Measurements from ENCODE around the gene TM4SF5.
A peak's percentile ranks its signal among the peaks of the same experiment; 100 is the strongest.
"Not testable (repeated sequence)": the region's sequence is repeated elsewhere in the genome, so short reads cannot be mapped to it uniquely, and the experiment has no call there.

TM4SF5 gene

DNA sequence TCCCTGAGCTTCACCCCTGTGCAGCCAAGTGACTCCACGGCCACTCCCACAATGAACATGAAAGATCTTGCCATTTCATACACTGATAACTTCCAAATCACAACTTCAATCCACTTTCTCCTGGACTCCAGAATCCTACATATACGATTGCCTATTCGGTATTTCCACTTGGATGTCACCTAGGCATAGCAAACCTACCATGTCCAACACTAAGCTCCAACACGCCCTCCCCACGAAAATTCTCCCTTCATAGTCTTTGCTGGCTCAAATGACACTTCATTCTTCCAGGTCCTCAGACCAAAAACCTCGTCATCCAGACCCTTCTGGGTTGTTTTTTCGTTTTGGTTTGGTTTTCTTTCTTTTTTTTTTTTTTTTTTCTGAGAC lies 19.0 kb downstream of the TM4SF5 start:
- no peak for DNase-seq

DNA sequence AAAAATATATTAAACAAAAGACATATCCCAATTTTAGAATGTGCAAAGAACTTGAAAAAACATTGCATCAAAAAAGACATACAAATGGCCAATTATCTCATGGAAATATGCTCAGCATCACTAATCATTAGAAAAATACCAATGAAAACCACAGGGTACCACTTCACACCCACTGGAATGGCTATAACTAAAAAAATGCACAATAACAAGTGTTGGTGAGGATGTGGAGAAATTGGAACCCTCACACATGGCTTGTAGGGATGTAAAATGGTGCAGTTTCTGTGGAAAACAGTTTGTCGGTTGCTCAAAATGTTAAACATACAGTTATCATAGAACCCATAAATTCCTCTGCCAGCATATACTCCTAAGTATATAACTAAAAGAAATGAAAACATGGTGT lies 23.5 kb downstream of the TM4SF5 start:
- no peak for DNase-seq

DNA sequence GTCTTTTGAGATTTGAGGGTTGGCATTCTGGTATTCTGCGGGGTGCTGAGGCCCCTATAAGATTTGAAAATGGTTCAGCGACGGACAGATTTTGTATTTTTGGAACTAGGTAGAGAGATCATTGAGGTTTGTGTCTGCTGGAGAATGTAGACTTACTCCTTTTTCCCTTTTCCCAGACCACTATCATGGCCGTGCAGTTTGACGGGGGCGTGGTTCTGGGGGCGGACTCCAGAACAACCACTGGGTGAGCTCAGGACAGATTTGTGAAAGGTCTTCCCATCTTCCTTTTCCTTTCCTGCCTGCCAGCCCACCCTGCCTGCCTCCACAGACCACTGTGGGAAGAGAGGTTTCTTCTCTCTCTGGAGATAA lies 24.9 kb downstream of the TM4SF5 start:
- DNase-seq, result peak; percentile 8

DNA sequence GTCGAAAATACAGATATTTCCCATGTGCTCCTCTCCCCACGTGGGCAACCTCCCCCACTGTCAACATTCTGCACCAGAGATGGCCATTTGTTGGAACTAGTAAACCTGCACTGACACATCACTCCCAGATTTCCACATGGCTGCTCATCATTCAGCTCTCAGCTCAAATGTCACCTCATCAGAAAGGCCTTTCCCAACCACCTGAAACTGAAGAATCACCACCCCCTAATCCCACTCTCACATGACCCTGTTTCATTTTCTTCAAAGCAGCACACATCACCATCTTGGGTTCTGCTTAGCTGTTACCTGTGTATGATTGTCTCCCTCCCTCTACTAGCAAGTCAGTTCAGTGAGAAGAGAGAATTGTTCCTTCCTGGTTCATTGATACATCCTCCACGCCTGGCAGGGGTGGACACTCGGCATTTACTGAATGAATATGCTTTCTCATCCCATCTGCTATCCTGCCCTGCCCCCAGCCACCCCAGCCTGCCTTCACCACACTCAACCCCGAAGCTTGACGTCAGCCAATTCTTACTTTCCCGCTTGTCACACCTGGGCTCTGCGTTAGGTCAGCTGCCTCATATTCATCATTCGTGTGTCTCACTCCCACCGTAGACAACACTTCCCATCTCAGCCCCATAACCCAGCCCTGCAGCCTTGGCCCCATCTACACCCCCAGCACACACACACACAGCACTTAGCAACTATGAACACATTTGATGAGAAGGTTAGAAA lies 28.9 kb downstream of the TM4SF5 start:
- no peak for DNase-seq

DNA sequence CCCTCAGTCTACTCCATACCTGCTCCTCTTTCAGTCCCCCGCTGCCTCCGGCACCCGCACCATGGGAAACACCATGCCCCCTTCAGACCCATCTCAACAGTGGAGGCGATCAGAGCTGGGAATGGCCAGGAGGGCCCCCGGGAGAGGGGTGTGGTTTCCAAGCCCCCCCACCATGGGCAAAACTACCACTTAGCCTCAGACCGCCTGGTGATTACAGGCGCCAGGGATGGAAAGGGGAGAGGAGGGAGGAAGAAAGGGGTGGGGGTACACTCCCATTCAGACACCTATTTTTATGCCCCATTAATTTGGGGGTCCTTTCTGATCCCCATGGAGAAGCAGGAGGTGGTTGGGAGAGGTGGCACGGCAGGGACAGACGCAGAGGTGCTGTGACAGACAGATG lies 30.5 kb downstream of the TM4SF5 start, which contains the start of gene C17orf114:
TSS of gene C17orf114 (minus strand) at position 101 of the 400 bp plus-strand sequence.
- no peak for DNase-seq

DNA sequence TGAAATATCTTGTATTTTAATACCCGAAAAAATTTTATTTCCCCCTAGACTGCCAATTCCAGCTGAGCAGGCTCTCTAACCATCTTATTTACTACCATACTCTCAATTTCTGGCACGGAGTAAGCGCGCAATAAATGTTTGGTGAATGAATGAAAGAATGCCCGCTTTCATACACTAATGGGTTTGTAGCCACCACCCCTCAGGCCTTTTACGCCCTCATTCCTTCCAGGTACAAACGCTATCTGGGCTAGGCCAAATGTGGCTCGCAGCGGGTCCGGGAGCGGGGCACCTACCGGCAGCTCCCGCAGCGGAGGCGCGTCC lies 34.7 kb downstream of the TM4SF5 start:
- DNase-seq, result peak; percentile 32

DNA sequence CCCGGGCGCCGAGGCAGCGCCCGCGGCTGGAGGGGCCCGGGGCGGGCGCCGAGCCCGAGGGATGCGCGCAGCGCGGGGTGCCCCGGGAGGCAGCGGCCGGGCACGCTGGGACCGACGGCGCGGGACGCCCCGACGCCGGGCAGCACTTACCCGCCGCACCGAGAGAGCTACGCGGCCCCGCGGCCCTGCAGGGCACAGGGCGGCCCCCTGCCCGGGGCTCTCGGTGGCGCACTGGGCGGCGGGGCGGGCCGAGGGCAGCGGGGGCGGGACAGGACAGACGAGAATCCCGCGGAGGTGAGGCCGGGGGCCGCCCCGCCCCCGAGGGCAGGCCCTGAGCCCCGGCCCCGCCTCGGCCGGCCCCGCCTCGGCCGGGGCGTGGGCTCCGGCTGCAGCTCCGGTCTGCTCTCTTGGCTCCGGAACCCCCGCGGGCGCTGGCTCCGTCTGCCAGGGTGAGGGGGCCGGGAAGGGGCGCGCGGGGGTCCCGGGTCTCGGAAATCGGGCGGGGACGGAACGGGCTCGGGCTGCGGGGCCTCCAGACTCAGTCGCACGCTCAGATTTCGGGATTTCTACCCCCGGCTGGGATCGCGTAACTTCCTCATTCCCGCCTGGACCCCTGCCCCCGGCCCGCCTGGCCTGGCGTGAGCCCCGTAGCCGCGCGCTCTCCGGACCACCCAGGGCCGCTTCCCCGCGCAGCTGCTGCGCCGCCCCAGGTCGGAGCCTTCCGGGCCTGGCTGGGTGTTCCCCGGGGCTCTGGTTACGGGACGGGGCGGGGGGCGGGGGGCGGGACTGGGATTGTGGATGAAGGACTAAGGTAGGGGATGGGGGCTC lies 35.3 kb downstream of the TM4SF5 start, which contains the start of gene PLD2:
TSS of gene PLD2 (plus strand) at position 376 of the 828 bp plus-strand sequence. CDS start 621 bp downstream, outside the sequence.
- DNase-seq, result peak; percentile 66

DNA sequence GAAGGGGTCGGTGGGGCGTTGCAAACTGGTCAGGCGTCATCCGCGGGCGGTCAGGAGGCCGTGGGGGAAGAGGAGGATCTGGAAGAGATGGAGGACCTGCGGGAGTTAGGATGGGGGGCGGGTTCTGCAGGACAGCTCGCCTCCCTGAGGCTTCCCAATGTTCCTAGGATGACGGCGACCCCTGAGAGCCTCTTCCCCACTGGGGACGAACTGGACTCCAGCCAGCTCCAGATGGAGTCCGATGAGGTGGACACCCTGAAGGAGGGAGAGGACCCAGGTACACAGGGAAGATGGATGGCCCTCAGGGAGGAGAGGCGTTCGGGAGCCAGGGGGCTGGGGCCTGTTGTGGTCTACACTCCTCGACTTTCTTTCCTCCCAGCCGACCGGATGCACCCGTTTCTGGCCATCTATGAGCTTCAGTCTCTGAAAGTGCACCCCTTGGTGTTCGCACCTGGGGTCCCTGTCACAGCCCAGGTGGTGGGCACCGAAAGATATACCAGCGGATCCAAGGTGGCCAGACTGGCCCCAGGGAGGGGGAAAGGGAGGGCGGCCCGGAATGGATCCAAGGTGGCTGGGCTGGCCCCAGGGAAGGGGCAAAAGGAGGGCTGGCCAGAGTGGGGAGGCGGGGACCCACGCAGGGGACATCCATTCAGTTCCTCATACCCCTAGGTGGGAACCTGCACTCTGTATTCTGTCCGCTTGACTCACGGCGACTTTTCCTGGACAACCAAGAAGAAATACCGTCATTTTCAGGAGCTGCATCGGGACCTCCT lies 36.1 kb downstream of the TM4SF5 start:
- DNase-seq, result no peak

DNA sequence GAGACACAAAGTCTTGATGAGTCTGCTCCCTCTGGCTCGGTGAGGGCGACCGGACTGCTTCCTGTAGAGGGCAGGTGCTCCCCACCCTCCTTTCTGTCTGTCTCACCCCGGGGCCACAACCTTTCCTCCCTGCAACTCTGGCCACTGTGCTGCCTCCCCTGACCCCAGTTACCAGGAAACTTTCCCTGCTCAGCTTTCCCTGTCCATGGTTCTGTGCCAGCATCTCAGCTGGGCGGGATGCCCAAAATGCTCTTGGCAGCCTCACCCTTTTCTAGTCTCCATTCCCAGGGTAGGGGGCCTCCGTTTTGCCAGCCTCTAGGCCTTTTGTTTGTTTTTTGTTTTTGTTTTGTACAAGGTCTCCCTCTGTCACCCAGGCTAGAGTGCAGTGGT lies 36.7 kb downstream of the TM4SF5 start:
- DNase-seq, result peak; percentile 19

DNA sequence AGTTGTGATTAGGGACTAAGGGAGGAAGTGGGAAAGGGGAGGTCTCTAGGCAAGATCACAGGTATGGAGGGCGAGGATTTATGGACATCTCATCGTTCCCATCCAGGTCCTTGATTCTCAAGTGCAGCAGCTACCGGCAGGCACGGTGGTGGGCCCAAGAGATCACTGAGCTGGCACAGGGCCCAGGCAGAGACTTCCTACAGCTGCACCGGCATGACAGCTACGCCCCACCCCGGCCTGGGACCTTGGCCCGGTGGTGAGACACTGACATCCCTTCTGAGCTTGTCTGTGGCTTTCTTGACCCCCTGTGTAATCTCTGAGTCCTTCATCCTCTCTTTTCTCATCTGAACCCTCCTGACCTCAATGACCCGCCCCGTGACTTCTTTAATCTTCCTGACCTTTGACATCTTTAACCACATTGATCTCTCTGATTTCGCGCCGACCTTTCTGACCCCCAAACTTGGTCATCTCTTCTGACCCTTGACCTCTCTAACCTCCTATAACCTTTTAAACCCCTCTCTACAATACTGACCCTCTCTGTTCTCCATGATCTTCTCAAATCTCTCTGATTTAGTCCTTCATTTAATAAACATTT lies 39.1 kb downstream of the TM4SF5 start:
- peak; percentile 20 for DNase-seq

DNA sequence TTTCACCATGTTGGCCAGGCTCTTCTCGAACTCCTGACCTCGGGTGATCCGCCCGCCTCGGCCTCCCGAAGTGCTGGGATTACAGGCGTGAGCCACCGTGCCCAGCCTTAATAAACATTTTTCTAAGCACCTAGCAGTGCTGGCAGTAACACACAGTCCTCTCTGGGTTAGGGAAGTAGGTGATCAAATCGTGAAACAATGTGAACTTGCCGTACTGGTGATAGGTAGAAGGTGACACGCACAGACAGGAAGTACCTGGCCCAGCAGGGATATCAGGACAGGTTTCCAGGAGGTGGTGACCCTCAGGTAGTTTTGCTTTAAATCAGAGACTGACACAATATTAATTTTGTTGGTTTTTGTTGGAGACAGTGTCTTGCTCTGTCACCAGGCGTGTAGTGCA lies 39.8 kb downstream of the TM4SF5 start:
- DNase-seq, result no peak

DNA sequence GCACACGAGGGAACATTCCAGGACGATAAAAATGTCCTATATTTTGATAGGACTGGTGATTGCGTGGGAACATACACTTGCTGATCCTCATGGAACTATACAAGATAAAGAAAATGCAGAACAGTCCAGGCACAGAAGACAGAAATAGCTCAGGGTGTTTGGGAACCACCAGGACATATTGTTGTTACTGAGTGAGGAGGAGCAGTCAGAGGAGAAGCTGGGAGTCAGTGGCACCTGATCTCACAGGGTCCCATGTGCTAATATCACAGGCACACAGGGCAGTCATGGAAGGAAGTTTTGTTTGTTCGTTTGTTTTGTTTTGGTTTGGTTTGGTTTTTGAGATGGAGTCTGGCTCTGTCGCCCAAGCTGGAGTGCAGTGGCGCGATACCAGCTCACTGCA lies 41.0 kb downstream of the TM4SF5 start:
- no peak for DNase-seq

DNA sequence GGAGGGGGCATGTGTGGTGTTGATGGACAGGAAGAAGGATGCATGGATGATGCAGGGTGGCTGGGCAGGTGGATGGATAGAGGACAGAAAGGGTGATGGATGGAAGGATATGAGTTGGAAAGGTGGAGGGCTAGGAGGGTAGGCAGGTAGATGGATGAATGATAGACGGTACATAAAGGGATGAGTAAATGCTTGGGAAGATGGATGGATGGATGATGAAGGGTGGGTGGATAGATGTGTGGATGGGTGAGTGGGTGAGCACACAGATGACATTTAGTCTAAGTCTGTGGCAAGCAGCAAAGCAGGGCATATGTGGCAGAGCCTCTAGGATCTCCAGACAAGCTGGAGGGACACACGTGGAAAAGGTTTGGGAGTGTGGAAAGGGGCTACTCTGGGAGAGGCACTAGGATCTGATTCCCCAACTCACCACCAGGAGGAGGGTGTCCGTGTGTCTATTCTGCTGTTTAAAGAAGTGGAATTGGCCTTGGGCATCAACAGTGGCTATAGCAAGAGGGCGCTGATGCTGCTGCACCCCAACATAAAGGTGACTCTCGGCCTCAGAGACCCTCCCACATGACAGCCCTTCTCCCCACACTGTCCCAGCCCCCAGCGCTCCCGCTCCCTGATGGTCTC lies 43.5 kb downstream of the TM4SF5 start:
- DNase-seq, result no peak

DNA sequence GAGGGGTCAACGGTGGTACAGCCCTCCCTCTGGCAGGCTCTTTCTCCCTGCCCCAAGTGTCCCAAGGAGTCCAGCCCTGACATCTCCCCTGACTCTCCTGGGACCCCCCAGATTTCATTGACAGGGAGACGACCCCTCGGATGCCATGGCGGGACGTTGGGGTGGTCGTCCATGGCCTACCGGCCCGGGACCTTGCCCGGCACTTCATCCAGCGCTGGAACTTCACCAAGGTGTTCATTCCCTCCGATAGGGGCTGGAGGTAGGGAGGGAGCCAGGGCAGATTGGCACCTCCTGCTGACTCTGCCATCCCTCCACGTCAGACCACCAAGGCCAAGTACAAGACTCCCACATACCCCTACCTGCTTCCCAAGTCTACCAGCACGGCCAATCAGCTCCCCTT lies 45.1 kb downstream of the TM4SF5 start:
- no peak for DNase-seq

DNA sequence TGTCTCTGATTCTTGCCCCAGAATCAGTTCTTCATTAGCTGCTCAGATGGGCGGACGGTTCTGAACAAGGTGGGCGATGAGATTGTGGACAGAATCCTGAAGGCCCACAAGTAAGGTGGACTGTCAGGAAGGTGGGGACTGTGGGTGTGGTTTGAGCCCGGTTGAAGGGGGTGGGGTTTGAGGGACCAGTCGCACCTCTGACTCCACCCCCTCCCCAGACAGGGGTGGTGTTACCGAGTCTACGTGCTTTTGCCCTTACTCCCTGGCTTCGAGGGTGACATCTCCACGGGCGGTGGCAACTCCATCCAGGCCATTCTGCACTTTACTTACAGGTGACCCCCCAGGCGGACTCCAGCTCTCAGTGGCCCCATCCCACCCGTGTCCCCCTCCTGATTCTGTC lies 46.6 kb downstream of the TM4SF5 start:
- no peak for DNase-seq

DNA sequence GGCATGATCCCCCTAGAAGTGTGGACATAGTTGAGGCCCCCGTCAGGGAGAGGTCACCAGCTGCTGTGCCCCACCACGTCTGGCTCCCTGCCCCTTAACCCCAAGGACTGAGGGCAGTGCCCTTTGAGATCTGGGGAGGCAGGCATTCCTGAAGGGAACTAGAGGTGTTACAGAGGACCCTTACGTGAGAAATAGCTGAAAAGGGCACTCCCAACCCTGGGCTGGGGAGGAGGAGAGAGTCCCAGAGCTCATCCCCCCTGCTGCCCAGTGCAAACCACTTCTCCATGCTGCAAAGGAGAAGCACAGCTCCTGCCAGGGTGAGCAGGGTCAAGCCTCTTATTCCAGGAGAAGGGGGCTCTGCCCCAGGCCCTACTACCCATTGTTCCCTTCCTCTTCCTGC lies 51.1 kb downstream of the TM4SF5 start:
- no peak for DNase-seq

DNA sequence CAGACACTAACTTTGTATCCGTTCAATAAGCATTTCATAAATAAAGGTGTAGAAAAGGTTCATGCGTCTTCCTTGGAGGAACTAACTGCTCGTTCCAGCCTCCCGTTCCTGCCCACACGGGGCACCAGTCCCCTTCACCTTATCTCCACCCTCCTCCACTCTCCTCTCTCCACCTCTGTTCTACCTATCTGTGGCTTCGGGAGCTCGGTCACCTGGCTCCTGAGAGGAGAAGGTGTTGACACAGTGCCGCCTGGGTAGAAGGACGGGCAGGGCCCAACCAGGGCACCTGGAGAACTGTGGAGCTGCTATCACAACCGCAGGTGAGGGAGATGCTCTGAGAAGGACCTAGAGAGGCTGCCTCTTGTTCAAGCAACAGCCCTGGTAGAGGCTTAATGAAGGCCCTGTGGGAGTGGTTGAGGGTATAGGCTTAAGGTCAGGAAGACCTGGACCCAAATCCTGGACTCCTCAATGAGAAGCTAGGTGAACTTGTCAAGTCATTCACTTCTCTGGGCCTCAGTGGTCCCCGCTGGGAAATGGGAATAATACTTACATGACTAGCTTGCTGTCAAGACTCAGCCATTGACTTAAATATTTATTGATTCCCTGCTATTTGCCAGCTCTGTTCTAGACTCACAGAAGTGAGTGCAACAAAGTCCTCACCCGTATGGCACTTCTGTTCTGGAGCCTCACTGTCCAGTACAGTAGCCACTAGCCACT lies 51.8 kb downstream of the TM4SF5 start:
- DNase-seq, result peak; percentile 18

DNA sequence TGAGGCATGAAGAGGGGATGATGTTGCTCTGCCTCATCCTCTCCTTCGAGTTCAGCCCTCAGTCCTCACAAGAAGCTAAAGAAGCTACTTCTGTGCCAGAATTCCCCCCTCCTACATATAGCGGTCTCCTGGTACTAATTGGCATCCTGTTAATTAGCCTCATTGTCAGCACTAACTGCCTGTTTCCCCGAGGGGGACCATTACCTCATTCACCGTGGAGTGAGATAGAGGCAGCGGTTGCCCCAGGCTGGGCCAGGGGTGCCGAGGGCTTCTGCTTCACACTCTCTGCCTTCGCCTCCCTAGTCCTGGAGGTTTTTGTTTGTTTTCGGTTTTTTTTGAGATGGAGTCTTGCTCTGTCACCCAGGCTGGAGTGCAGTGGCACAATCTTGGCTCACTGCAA lies 55.7 kb downstream of the TM4SF5 start:
- no peak for DNase-seq

DNA sequence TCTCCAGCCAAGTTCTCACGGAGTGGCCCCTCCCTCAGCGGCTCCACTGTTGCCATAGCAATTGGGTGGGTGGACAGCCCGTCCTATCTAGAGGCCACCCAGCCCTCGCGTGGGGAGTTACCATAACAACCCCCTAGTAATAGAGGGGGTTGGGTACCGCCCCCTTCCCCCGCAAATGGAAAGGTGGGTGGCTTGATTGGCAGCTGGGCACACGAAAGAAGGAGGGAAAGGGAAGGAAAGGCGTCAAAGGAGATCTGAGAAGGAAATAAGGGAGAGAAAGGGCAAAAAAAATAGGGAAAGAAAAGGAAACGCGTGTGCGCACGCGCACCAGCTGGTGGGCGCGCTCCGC lies 61.1 kb downstream of the TM4SF5 start:
- DNase-seq, result not testable (repeated sequence)

Measured in DMS79 treated with DMSO at 0.1 percent for 48 hours (cell line).